ENCODE results near the gene FSIP2.
"Not testable (repeated sequence)": the region's sequence is repeated elsewhere in the genome, so short reads cannot be mapped to it uniquely, and the experiment has no call there.

FSIP2 gene

GRCh38 chr2:185802926-185803325, 64.3 kb downstream of the FSIP2 start:
- no peak for DNase-seq

- DNase-seq: no peak
Measured at GRCh38 chr2:185806783-185807182, 68.2 kb downstream of the FSIP2 start.

GRCh38 chr2:185807351-185807750, 68.7 kb downstream of the FSIP2 start:
- no peak for DNase-seq

GRCh38 chr2:185811580-185811979, 73.0 kb downstream of the FSIP2 start:
- no peak for DNase-seq

GRCh38 chr2:185813707-185814106, 75.1 kb downstream of the FSIP2 start:
- DNase-seq: no peak

- DNase-seq: no peak
Measured at GRCh38 chr2:185817991-185818390, 79.4 kb downstream of the FSIP2 start.

- DNase-seq: no peak
Measured at GRCh38 chr2:185821467-185821866, 82.9 kb downstream of the FSIP2 start.

GRCh38 chr2:185823773-185824172, 85.2 kb downstream of the FSIP2 start:
- DNase-seq: no peak

GRCh38 chr2:185825557-185825956, 87.0 kb downstream of the FSIP2 start:
- no peak for DNase-seq

- no peak for DNase-seq
Measured at GRCh38 chr2:185828326-185828725, 89.7 kb downstream of the FSIP2 start.

GRCh38 chr2:185833864-185834263, 95.3 kb downstream of the FSIP2 start:
- DNase-seq: peak; percentile 5

GRCh38 chr2:185835974-185836373, 97.4 kb downstream of the FSIP2 start:
- DNase-seq: no peak

GRCh38 chr2:185854885-185855284, 116.3 kb downstream of the FSIP2 start:
- DNase-seq: no peak

GRCh38 chr2:185857691-185858090, 119.1 kb downstream of the FSIP2 start:
- no peak for DNase-seq

- no peak for DNase-seq
Measured at GRCh38 chr2:185859506-185859905, 120.9 kb downstream of the FSIP2 start.

GRCh38 chr2:185860321-185860720, 121.7 kb downstream of the FSIP2 start:
- no peak for DNase-seq

- no peak for DNase-seq
Measured at GRCh38 chr2:185862657-185863398, 124.2 kb downstream of the FSIP2 start.

GRCh38 chr2:185864468-185865260, 126.1 kb downstream of the FSIP2 start:
- DNase-seq: not testable (repeated sequence)

GRCh38 chr2:185875136-185875931, 136.7 kb downstream of the FSIP2 start:
- DNase-seq: no peak

GRCh38 chr2:185876234-185876633, 137.6 kb downstream of the FSIP2 start:
- DNase-seq: no peak

GRCh38 chr2:185880396-185880795, 141.8 kb downstream of the FSIP2 start:
- no peak for DNase-seq

Data from fibroblast of skin of scalp (primary cell).